ENCODE results near the gene ZNF735. TPM values are rescaled to one million over a fixed set of nuclear protein-coding genes. Genes with fewer than 3 reads are reported as not detected.

Gene ZNF735
- total and polyA plus RNA-seq, 9 of the 15 experiments (the other 6 are each of a cell fraction or from before 2014, with no cell fraction given), result not detected

DNA sequence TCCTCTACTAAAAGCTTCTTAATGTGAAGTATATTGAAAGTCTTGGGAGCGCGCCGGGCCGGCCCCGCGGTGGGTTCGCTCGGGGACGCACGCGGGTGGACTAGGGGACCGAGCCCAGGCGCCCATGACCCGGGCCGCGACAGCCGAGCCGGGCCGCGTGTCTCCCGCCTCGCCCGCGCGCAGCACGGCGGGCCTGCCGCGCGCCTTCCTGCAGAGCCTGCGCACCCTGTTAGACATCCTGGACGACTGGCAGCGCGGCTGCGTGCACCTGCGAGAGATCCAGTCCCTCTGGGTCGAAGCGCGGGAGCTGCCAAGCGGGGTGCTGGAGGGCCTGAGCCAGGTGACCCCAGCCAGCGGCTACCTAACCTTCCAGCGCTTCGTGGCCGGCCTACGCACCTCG, 25.4 kb upstream of the ZNF735 start:
- H3K79me2 ChIP-seq (ENCODE audit: control insufficient read depth, insufficient read depth, low read length), result no peaks in the 10 kb centered on the region
- no peak overlapping the region for H3K4me3 ChIP-seq
- WGBS (ENCODE audit: insufficient coverage, low coverage, missing lambda C conversion rate), result 52% methylated on average over 38 of the region's 46 CpGs
- FAIRE-seq, result no peak
- no peak for DNase-seq (ENCODE audit: extremely low read depth in 1 of 4, low spot score in 3 of 4)
- in situ Hi-C loops (cut with MboI), result no loop called here
- no peaks in the 10 kb centered on the region for H3K36me3 ChIP-seq (ENCODE audit: control insufficient read depth, insufficient read depth, low read length)
- H3K4me1 ChIP-seq (replicated peaks in 1 of 2; ENCODE audit: control insufficient read depth in 2 of 2, insufficient read depth in 2 of 2, low read length in 2 of 2), result no peaks in the 10 kb centered on the region; a peak in 1 of 5 replicates
- no peak overlapping the region for H3K27ac ChIP-seq (ENCODE audit: extremely low read depth, low read depth, low read length)
- ATAC-seq, result no peak
- no peaks in the 10 kb centered on the region for H3K27me3 ChIP-seq (ENCODE audit: control insufficient read depth in 2 of 2, insufficient read depth in 2 of 2, low read length in 2 of 2)
- POLR2A ChIA-PET, result interaction anchor here (0.6 kb wide), 1 partner anchor 439 kb away, joined by 3 read pairs; no protein-coding TSS in a partner anchor
- no peaks in the 10 kb centered on the region for H3K9me3 ChIP-seq (replicated peaks; ENCODE audit: control insufficient read depth, insufficient read depth, low read depth, low read length)
- no TSS peak for BruUV-seq (replicated peaks)
- no peaks in the 10 kb centered on the region for H3K9me1 ChIP-seq (ENCODE audit: control insufficient read depth, insufficient read depth, low read length)
- no peak overlapping the region for H3K9ac ChIP-seq (ENCODE audit: insufficient read depth in 1 of 2, low read depth in 2 of 2, low read length in 2 of 2)
- intact Hi-C loops (cut with micrococcal nuclease), result loop anchor here (1.0 kb wide), 1 partner anchor 438 kb away; no protein-coding TSS in a partner anchor
- H3K4me2 ChIP-seq (ENCODE audit: insufficient read depth, low read length), result no peak overlapping the region
- H2AFZ ChIP-seq (ENCODE audit: low read depth, low read length), result no peak overlapping the region
- CTCF ChIA-PET (ENCODE audit: low intra/inter-chr PET ratio), result no interaction called here
- no peaks in the 10 kb centered on the region for H4K20me1 ChIP-seq (replicated peaks; ENCODE audit: control insufficient read depth, insufficient read depth, low read length)
- TF ChIP-seq, protein P1, sequence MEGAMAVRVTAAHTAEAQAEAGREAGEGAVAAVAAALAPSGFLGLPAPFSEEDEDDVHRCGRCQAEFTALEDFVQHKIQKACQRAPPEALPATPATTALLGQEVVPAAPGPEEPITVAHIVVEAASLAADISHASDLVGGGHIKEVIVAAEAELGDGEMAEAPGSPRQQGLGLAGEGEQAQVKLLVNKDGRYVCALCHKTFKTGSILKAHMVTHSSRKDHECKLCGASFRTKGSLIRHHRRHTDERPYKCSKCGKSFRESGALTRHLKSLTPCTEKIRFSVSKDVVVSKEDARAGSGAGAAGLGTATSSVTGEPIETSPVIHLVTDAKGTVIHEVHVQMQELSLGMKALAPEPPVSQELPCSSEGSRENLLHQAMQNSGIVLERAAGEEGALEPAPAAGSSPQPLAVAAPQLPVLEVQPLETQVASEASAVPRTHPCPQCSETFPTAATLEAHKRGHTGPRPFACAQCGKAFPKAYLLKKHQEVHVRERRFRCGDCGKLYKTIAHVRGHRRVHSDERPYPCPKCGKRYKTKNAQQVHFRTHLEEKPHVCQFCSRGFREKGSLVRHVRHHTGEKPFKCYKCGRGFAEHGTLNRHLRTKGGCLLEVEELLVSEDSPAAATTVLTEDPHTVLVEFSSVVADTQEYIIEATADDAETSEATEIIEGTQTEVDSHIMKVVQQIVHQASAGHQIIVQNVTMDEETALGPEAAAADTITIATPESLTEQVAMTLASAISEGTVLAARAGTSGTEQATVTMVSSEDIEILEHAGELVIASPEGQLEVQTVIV (CRISPR knock-in tag; IDR thresholded peaks at IDR 0.05; ENCODE audit: borderline replicate concordance), result no peak
- TF ChIP-seq PML (IDR thresholded peaks at IDR 0.05; ENCODE audit: low read length) (no peak), SAP30 (IDR thresholded peaks at IDR 0.05; ENCODE audit: borderline replicate concordance, insufficient read depth, low read depth, low read length, poor library complexity, severe bottlenecking) (no peak), TAF15 (IDR thresholded peaks at IDR 0.05; ENCODE audit: low read depth, low read length) (no peak), SIN3B (IDR thresholded peaks at IDR 0.05; ENCODE audit: low read depth) (no peak), TCFL5 (CRISPR knock-in tag; conservative IDR thresholded peaks at IDR 0.05) (no peak), ZFPM2 (CRISPR knock-in tag; IDR thresholded peaks at IDR 0.05) (no peak), DACH1 (IDR thresholded peaks at IDR 0.05; ENCODE audit: partially characterized antibody) (no peak), HNRNPL (IDR thresholded peaks at IDR 0.05; ENCODE audit: low read depth, low read length) (no peak), ZFP36 (IDR thresholded peaks at IDR 0.05; ENCODE audit: low read depth, low read length, partially characterized antibody) (no peak)
- TF ChIP-seq, protein P2, sequence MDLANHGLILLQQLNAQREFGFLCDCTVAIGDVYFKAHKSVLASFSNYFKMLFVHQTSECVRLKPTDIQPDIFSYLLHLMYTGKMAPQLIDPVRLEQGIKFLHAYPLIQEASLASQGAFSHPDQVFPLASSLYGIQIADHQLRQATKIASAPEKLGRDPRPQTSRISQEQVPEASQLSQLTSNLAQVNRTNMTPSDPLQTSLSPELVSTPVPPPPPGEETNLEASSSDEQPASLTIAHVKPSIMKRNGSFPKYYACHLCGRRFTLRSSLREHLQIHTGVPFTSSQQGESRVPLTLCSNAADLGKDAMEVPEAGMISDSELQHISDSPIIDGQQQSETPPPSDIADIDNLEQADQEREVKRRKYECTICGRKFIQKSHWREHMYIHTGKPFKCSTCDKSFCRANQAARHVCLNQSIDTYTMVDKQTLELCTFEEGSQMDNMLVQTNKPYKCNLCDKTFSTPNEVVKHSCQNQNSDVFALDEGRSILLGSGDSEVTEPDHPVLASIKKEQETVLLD (IDR thresholded peaks at IDR 0.05), result no peak
- TF ChIP-seq, protein P3, sequence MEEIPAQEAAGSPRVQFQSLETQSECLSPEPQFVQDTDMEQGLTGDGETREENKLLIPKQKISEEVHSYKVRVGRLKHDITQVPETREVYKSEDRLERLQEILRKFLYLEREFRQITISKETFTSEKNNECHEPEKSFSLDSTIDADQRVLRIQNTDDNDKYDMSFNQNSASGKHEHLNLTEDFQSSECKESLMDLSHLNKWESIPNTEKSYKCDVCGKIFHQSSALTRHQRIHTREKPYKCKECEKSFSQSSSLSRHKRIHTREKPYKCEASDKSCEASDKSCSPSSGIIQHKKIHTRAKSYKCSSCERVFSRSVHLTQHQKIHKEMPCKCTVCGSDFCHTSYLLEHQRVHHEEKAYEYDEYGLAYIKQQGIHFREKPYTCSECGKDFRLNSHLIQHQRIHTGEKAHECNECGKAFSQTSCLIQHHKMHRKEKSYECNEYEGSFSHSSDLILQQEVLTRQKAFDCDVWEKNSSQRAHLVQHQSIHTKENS (CRISPR knock-in tag; IDR thresholded peaks at IDR 0.05), result no peak
- TF ChIP-seq, protein P4, sequence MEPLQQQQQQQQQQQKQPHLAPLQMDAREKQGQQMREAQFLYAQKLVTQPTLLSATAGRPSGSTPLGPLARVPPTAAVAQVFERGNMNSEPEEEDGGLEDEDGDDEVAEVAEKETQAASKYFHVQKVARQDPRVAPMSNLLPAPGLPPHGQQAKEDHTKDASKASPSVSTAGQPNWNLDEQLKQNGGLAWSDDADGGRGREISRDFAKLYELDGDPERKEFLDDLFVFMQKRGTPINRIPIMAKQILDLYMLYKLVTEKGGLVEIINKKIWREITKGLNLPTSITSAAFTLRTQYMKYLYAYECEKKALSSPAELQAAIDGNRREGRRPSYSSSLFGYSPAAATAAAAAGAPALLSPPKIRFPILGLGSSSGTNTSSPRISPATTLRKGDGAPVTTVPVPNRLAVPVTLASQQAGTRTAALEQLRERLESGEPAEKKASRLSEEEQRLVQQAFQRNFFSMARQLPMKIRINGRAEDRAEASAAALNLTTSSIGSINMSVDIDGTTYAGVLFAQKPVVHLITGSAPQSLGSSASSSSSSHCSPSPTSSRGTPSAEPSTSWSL (CRISPR knock-in tag; IDR thresholded peaks at IDR 0.05; ENCODE audit: borderline replicate concordance), result no peak
- TF ChIP-seq, protein P5, sequence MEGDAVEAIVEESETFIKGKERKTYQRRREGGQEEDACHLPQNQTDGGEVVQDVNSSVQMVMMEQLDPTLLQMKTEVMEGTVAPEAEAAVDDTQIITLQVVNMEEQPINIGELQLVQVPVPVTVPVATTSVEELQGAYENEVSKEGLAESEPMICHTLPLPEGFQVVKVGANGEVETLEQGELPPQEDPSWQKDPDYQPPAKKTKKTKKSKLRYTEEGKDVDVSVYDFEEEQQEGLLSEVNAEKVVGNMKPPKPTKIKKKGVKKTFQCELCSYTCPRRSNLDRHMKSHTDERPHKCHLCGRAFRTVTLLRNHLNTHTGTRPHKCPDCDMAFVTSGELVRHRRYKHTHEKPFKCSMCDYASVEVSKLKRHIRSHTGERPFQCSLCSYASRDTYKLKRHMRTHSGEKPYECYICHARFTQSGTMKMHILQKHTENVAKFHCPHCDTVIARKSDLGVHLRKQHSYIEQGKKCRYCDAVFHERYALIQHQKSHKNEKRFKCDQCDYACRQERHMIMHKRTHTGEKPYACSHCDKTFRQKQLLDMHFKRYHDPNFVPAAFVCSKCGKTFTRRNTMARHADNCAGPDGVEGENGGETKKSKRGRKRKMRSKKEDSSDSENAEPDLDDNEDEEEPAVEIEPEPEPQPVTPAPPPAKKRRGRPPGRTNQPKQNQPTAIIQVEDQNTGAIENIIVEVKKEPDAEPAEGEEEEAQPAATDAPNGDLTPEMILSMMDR (IDR thresholded peaks at IDR 0.05 in 2 of 3, conservative IDR thresholded peaks at IDR 0.05 in 1 of 3; ENCODE audit: insufficient read depth in 2 of 3, low read depth in 1 of 3, low read length in 3 of 3), result no peak
